Upper lobe of left lung (tissue), 4 donors: ENCODE data around the gene C3orf49.

Source experiments
- POLR2A ChIP-seq, 4 donors: fragments of 450-650 bp; IDR thresholded peaks; one replicate each; pipeline ENCODE4 v1.5.1; 2016 to 2017; ENCODE audit warnings: antibody characterized with exemption in 4 of 4, mild to moderate bottlenecking in 2 of 4
- POLR2AphosphoS5 ChIP-seq, 2 donors: sonication (generic); formaldehyde crosslinking; IDR thresholded peaks; one replicate each; pipeline ENCODE4 v1.5.1; 2017; ENCODE audit warnings: antibody characterized with exemption in 2 of 2
- TF ChIP-seq, protein P1 (sequence below), 6 experiments: fragments of 450-650 bp in 4 of 6; fragments of 200-600 bp in 2 of 6; sonication (generic) in 2 of 6; IDR thresholded peaks; one replicate each; pipeline ENCODE4 v1.5.1; 2016 to 2019; ENCODE audit warnings: antibody characterized with exemption in 6 of 6

DNA sequence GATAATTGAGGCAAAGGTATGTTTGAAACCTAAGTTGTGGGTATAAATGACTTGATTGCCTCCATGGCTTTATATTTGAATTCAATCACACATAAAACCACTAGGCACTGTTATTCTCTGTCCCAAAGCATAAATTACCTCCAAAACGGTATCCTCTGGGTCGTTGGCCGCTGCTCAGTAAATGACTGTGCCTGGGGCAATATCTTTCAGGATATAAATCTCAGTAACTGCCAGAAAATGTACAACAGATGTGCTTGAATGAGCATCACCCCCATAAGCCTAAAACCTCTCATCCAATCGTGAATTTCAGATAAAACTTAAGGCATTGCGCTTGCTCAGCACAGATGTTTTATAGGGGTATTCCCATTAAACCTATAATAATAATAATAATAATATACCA is 19.0 kb upstream of the C3orf49 start:
- TF ChIP-seq, protein P1, sequence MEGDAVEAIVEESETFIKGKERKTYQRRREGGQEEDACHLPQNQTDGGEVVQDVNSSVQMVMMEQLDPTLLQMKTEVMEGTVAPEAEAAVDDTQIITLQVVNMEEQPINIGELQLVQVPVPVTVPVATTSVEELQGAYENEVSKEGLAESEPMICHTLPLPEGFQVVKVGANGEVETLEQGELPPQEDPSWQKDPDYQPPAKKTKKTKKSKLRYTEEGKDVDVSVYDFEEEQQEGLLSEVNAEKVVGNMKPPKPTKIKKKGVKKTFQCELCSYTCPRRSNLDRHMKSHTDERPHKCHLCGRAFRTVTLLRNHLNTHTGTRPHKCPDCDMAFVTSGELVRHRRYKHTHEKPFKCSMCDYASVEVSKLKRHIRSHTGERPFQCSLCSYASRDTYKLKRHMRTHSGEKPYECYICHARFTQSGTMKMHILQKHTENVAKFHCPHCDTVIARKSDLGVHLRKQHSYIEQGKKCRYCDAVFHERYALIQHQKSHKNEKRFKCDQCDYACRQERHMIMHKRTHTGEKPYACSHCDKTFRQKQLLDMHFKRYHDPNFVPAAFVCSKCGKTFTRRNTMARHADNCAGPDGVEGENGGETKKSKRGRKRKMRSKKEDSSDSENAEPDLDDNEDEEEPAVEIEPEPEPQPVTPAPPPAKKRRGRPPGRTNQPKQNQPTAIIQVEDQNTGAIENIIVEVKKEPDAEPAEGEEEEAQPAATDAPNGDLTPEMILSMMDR (IDR thresholded peaks at IDR 0.05): no peak
- TF ChIP-seq POLR2A (IDR thresholded peaks at IDR 0.05) (no peak), POLR2AphosphoS5 (IDR thresholded peaks at IDR 0.05) (no peak)
